Activated naive CD8-positive, alpha-beta T cell (primary cell): ENCODE results near the gene MEF2D.

ENCODE experiments used
- H3K27ac Mint-ChIP-seq: one replicate; pipeline ENCODE4 v1.8.0; 2021; ENCODE audit warnings: mixed read lengths
- H3K27me3 Mint-ChIP-seq: one replicate; pipeline ENCODE4 v1.8.0; 2021; ENCODE audit warnings: mixed read lengths
- H3K36me3 Mint-ChIP-seq: one replicate; pipeline ENCODE4 v1.8.0; 2021; ENCODE audit warnings: mixed read lengths
- H3K4me1 Mint-ChIP-seq: one replicate; pipeline ENCODE4 v1.8.0; 2021; ENCODE audit warnings: low read depth, mixed read lengths
- H3K4me3 Mint-ChIP-seq: one replicate; pipeline ENCODE4 v1.8.0; 2021; ENCODE audit warnings: mild to moderate bottlenecking, mixed read lengths
- H3K9me3 Mint-ChIP-seq: one replicate; pipeline ENCODE4 v1.8.0; 2021; ENCODE audit warnings: low read depth, mixed read lengths

MEF2D gene

GRCh38 chr1:156499194-156499841 is 1.3 kb downstream of the MEF2D start:
- Mint-ChIP-seq H3K36me3 (no peaks in the 10 kb centered on the region), H3K4me3 (peak overlapping the region; percentile 86), H3K4me1 (peaks cover 73% of the 10 kb centered on the region), H3K27ac (peak overlapping the region; percentile 77), H3K27me3 (no peaks in the 10 kb centered on the region), H3K9me3 (no peaks in the 10 kb centered on the region)

DNA sequence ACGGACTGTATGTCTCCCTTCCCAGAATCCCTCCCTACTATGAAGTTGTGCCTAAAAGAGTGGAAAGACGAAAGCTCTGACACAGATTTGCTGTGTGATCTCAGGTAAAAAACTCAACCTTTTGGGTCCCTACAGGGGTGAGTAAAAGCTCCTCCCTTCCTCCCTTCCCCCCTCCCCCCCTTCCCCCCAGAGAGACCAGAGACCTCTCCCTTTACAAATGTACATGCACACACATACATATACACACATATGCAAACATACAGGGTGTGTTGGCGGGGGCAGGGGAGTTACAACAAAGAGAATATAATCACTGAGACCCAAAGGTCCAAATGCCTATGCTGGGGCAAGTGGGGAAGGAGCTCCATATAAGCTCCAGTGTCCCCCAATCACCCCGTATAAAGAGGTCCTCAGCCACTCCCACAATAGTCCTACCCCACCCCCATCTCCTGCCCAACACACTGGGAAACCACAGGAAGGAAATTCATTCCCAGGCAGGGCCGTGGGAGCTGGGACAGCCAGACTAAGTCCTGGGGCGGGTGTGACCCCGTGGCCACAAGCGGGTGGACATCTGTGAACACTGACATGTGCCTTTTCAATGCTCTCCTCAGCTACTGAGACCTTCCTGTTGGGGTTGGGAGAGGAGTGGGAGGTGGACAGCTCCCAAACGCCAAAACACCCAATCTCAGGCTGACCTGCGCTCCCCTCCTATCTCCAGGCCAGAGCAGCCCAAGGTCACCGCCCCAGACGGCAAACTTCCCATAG is 2.0 kb downstream of the MEF2D start:
- Mint-ChIP-seq H3K4me1 (peaks cover 73% of the 10 kb centered on the region), H3K27me3 (no peaks in the 10 kb centered on the region), H3K9me3 (no peaks in the 10 kb centered on the region), H3K36me3 (no peaks in the 10 kb centered on the region), H3K4me3 (peak overlapping the region; percentile 86), H3K27ac (peak overlapping the region; percentile 83)

- Mint-ChIP-seq H3K9me3 (no peaks in the 10 kb centered on the region), H3K4me1 (peaks cover 73% of the 10 kb centered on the region), H3K36me3 (no peaks in the 10 kb centered on the region), H3K4me3 (peak overlapping the region; percentile 86), H3K27ac (peak overlapping the region; percentile 83), H3K27me3 (no peaks in the 10 kb centered on the region)
Observed at GRCh38 chr1:156497743-156498431, 2.7 kb downstream of the MEF2D start.

GRCh38 chr1:156497078-156497742 is 3.4 kb downstream of the MEF2D start:
- Mint-ChIP-seq H3K9me3 (no peaks in the 10 kb centered on the region), H3K36me3 (no peaks in the 10 kb centered on the region), H3K27ac (peak overlapping the region; percentile 77), H3K27me3 (no peaks in the 10 kb centered on the region), H3K4me1 (peaks cover 73% of the 10 kb centered on the region), H3K4me3 (peak overlapping the region; percentile 86)

DNA sequence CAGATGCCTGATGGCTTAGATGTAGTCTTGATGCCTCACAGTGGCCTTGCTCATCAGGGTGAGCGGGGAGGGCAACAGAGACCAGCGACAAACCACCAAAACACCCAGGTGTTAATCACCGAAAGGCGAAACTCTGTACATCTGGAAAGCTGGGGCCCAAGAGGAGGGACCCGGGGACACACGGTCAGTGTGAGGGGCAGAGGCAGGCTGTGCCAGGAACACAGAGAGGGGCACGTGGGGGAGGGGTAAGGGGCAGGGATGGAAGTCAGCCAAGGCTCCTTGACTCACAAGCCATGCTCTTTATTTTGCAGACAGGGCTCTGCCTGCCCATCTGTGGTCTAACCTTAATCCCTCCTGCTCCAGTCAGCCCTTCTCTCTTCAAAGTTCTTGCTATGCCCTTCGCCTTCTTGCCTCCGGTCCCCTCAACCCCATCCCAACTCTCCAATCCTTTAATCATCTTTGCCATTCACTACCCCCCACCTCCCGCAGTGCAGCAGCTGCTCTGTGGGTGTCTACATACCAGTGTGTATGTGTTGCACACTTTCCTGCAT is 4.3 kb downstream of the MEF2D start:
- Mint-ChIP-seq H3K36me3 (no peaks in the 10 kb centered on the region), H3K4me1 (peaks cover 74% of the 10 kb centered on the region), H3K27ac (peak overlapping the region; percentile 77), H3K4me3 (peak overlapping the region; percentile 67), H3K27me3 (no peaks in the 10 kb centered on the region), H3K9me3 (no peaks in the 10 kb centered on the region)

DNA sequence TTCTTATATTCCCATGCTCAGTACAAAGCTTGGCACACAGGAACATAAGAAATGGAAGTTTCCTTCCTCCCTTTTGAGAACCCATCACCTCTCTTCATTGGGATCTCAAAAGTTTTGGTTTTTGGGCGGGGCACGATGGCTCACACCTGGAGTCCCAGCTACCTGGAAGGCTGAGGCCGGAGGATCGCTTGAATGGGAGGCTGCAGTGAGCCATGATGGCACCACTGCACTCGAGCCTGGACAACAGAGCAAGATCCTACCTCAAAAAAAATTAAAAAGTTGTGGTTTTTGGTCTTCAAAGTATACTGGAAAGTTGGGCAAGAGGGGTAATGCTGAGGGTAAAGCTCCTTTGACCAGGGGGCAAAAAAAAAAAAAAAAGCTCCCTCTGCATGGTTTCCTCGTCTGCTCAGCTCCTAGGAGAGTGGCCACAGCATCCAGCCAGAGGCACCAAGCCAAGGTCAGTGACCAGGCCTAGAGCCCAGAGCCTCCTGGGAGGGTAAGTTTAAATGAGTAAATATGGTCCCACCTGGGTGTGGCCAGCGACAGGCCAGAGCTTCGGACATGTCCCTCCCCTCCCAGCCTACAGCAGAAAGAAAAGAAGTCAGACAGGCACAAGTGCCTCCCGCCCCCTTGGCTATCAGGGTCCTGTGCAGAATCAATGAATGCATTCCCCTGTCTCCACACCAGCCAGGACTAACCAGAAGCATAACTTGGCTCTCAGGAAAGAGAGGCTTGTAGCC is 5.0 kb downstream of the MEF2D start:
- peak overlapping the region; percentile 67 for H3K4me3 Mint-ChIP-seq
- H3K9me3 Mint-ChIP-seq = no peaks in the 10 kb centered on the region
- no peaks in the 10 kb centered on the region for H3K36me3 Mint-ChIP-seq
- no peaks in the 10 kb centered on the region for H3K27me3 Mint-ChIP-seq
- H3K4me1 Mint-ChIP-seq = peaks cover 81% of the 10 kb centered on the region
- peak overlapping the region; percentile 93 for H3K27ac Mint-ChIP-seq

- Mint-ChIP-seq H3K27ac (no peak overlapping the region), H3K4me1 (peaks cover 91% of the 10 kb centered on the region), H3K36me3 (no peaks in the 10 kb centered on the region), H3K27me3 (no peaks in the 10 kb centered on the region), H3K9me3 (no peaks in the 10 kb centered on the region), H3K4me3 (no peak overlapping the region)
Observed at GRCh38 chr1:156494309-156494895, 6.2 kb downstream of the MEF2D start.

DNA sequence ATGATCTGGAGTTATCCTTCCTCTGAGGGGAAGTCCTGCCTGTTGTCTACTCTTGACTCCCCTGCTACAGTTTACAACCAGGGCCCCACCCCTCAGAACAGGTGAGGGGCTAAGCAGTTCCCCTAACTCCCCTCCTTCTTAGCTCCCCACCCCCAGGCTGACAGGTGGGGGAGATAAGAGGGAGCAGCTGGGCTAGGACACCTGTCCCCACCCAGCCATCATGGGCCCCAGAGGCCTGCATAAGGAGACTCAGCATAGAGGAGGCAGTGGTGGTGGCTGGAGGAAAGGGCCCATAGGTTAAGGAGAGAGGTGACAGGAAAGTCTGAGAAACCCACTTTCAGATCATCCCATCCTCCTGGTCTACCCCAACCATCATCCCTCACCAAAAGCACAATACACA is 6.8 kb downstream of the MEF2D start:
- Mint-ChIP-seq H3K4me1 (peaks cover 95% of the 10 kb centered on the region), H3K4me3 (no peak overlapping the region), H3K27me3 (no peaks in the 10 kb centered on the region), H3K36me3 (no peaks in the 10 kb centered on the region), H3K27ac (peak overlapping the region; percentile 93), H3K9me3 (no peaks in the 10 kb centered on the region)

DNA sequence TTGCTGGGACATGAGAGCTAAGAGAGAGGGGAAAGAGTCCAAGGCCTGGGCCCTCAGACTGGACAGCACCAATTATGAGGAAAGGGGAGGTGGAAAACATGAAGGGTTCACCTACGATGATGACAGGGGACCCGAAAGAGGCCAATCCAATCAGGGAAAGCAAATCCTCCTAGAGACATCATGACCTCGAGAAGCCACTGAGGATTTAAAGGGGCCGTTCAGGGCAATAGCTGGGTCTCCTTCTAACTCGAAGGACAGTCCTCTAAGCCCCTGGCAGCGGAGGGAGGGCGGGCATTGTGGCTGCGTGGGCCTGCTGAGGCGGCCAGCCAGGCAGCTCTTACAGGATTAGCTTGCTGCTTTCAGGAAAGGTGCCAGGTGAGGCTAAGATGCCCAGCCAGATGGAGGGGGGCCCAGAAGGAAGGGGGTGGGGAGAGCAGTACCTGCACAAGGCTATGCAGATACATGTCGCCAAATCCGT is 7.4 kb downstream of the MEF2D start:
- Mint-ChIP-seq H3K27ac (peak overlapping the region; percentile 93), H3K4me3 (peak overlapping the region; percentile 69)

DNA sequence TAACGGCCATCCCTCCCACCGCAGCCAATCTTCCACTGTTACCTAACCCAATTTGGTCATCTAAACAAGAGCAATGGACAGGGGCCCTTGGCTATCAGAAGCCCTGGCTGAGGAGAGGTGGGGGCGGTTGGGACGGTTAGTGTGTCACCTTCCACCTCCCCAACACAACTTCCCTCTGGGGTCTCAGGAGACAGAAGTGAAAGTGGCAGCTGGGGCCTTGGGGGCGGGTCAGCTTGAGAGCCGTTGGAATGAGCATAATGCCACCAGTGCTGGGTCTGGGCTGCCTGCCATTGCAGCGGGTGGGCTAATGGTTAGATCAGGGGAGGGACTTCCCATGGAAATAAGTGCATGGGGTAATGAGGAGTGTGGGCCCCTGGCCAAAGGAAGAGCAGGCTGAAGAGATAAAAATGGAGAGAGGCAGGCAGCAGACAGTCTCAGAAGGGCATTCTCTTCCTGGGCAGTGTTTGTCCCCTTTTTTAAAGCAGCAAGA is 7.9 kb downstream of the MEF2D start:
- H3K27ac Mint-ChIP-seq = peak overlapping the region; percentile 93
- H3K4me3 Mint-ChIP-seq = peak overlapping the region; percentile 69
- no peaks in the 10 kb centered on the region for H3K27me3 Mint-ChIP-seq
- no peaks in the 10 kb centered on the region for H3K36me3 Mint-ChIP-seq
- no peaks in the 10 kb centered on the region for H3K9me3 Mint-ChIP-seq
- H3K4me1 Mint-ChIP-seq = peaks cover 96% of the 10 kb centered on the region

More for the DNA sequence above, 7.4 kb downstream of the MEF2D start:
- Mint-ChIP-seq H3K27me3 (no peaks in the 10 kb centered on the region), H3K9me3 (no peaks in the 10 kb centered on the region), H3K36me3 (no peaks in the 10 kb centered on the region), H3K4me1 (peaks cover 96% of the 10 kb centered on the region)

GRCh38 chr1:156492013-156492590 is 8.5 kb downstream of the MEF2D start:
- H3K36me3 Mint-ChIP-seq = no peaks in the 10 kb centered on the region
- peak overlapping the region; percentile 93 for H3K27ac Mint-ChIP-seq
- H3K4me3 Mint-ChIP-seq = peak overlapping the region; percentile 69
- H3K9me3 Mint-ChIP-seq = no peaks in the 10 kb centered on the region
- no peaks in the 10 kb centered on the region for H3K27me3 Mint-ChIP-seq
- H3K4me1 Mint-ChIP-seq = peaks cover 96% of the 10 kb centered on the region

DNA sequence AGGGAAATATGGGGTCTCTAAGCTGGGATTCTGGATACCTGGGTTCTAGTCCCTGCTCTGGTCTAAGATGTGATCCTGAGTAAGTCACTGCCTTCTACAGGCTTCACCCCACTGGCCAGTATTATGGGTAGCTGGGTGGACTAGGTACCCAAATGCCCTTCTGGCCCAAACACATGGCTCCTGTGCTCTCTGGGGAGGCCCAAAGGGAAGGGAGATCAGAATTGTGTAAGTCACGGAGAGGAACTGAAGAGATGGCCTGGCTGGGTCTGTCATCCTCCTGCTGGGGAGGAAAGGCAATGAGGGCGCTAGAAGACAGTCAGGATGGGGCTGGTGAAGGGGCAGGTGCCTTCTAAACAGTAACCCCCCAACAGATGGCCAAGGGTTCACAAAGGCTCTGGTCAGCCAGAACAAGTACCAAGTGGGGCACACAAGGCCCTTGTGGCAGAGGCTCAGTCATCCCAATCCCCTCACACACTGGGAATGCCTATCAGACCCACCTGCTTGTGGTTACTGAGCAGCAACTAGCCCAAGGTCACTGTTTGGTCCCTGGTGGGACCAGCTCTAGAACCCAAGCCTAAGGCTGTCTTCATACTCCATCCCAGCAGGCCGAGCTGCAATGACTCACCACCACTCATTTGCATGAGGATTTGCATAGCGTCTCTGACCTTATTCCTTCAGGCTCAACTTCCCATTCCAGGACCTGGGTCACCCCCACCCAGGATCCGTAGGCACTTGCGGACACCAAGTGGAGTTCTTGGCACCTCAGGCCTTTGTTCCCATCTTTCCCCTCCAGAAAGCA is 9.2 kb downstream of the MEF2D start:
- peaks cover 95% of the 10 kb centered on the region for H3K4me1 Mint-ChIP-seq
- H3K36me3 Mint-ChIP-seq = no peaks in the 10 kb centered on the region
- H3K27me3 Mint-ChIP-seq = no peaks in the 10 kb centered on the region
- H3K9me3 Mint-ChIP-seq = no peaks in the 10 kb centered on the region
- H3K27ac Mint-ChIP-seq = peak overlapping the region; percentile 93
- peak overlapping the region; percentile 69 for H3K4me3 Mint-ChIP-seq
